ENCODE measurements around the gene UBXN7.
"Not testable (repeated sequence)": the region's sequence is repeated elsewhere in the genome, so short reads cannot be mapped to it uniquely, and the experiment has no call there.

Gene UBXN7

DNA sequence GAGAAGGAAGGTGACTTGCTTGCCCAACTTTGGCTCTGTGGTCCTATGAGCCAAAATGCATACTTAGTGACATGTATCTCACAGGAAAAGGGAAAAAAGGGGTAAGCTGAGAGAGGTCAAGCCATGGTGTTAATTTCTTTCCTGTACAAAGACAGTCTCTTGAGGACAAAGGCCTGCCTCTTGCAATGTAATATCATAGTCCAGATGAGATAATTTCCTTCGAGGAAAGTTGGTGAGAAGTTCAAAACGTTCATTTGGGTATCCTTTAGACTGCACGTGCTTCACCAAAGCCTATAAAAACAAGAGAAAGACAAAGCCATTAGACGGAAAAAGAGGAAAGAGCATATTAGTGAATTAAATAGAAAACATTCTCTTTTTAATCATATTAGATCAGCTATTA, 75.7 kb downstream of the UBXN7 start:
- no peak for DNase-seq (ENCODE audit: low read depth in 2 of 3, low spot score in 1 of 3)

DNA sequence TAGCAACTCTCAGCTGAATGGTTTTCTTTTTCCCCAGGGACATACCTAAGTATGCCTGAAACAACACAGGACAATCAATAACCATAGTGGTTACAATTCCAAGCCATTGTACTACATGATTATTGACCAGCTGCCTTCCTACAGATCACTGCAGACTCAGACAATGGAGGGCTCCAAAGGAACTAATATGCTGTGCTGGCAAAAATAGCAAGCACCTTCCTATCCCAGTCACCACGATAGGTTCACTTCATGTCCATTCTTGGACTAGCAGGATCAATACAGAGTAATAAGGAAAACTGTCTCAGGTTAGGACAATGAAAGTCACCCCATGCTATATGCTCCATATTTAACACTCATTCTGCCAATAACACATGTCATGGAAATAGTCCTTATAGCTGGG, 76.6 kb downstream of the UBXN7 start:
- DNase-seq (ENCODE audit: low read depth in 2 of 3, low spot score in 1 of 3) = no peak

DNA sequence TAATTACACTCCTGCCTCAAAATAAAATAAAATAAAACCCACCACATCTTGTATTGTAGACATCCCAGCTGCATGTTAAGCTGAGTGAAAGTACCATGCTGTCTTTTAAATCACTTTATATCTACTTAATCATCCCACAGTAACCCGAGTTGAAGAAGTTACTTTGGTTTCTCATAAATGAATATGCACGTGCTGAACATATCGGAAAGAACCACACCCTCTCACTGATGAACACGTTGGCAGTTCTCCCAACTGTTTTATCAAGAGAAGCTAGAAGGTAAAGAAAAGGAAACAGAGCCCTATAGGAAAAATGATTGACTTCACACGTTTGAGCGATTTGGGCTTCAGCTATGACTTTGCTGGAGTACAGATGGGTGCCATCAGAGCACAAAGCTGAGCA, 78.1 kb downstream of the UBXN7 start:
- DNase-seq (ENCODE audit: low read depth in 2 of 3, low spot score in 1 of 3) = no peak

DNA sequence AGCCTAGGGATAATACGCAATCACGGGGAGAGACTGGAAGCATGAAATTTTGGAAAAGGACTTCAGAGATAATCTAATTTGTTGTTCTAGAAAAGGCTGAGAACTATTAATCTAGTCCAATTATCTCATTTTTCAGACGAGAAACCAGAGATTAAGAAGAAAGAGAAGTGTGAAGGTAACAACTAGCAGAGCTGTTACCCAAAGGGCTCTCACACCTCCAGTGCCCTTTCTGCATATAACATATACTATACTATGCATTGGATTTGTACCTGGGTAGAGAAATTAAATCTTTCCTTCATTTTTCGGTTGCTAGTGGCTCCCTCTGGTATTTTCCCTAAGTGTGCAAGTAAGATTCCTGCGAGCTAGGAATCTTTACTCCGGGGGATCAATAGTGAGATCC, 80.7 kb downstream of the UBXN7 start:
- no peak for DNase-seq (ENCODE audit: low read depth in 2 of 3, low spot score in 1 of 3)

DNA sequence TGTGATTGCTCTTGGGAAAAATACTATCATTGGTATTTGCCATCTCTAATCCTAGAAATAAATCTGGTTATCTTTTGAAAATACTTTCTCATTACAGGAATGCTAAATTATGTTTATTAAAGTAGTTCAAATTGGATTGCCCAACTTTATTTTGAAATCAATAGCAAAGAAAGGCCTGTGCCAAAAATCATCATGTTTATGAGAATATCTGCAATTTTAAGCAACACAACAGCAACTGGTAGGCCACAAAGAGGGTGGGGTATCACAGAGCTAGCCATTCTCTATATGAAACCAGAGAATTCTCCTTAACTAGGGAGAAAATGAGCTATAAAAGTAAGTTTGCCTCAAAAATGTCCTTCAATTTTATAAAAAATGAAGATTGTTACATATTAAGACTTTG, 82.2 kb downstream of the UBXN7 start:
- DNase-seq (ENCODE audit: low read depth in 2 of 3, low spot score in 1 of 3) = no peak

DNA sequence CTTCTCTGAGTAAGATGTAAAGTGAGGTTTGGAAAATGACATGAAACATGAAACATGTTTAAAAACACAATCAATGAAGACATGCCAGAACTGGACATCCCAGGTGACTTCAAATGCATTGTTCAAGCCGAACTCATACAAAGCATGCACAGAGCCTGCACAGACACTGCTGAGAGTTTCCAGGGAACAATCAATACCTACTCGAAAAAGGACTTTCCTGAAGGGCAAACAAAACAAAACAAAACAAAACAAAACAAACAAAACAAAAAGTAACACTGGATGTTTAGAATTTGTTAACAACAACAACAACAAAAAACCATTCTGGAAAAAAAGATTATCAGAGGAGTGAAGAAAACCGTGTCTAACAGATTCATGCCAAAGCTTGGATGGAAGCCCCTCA, 83.5 kb downstream of the UBXN7 start:
- no peak for DNase-seq (ENCODE audit: low read depth in 2 of 3, low spot score in 1 of 3)

DNA sequence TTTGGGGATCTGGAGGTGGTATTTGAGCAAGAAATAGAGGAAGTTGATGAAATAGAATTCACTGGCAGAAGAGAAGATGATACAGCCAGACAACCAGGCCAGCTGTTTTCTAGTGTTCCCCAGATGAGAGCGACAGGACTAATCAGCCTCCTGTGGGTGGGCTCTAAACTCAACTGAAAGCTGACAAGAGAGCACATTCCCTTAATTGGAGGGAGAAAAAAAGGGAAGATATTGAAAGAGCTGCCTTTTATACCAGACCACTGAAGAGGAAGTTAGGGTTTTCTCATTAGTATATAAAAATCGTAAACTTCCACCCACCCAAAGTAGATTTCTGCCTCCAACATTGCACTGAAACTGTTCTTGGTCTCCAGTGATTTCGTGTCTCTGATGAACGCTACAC, 87.6 kb downstream of the UBXN7 start:
- DNase-seq (ENCODE audit: low read depth in 2 of 3, low spot score in 1 of 3) = no peak

DNA sequence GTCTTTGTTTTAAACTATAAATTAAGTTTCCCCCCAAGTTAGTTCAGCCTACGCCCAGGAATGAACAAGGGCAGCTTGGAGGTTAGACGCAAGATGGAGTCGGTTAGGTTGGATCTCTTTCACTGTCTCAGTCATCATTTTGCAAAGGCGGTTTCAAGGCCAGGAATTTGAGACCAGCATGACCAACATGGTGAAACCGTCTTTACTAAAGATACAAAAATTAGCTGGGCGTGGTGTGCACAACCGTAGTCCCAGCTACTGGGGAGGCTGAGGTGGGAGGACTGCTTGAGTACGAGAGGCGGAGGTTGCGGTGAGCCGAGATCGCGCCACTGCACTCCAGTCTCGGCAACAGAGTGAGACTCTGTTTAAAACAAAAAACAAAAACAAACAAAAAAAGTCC, 88.3 kb downstream of the UBXN7 start:
- DNase-seq (ENCODE audit: low read depth in 2 of 3, low spot score in 1 of 3) = not testable (repeated sequence)

DNA sequence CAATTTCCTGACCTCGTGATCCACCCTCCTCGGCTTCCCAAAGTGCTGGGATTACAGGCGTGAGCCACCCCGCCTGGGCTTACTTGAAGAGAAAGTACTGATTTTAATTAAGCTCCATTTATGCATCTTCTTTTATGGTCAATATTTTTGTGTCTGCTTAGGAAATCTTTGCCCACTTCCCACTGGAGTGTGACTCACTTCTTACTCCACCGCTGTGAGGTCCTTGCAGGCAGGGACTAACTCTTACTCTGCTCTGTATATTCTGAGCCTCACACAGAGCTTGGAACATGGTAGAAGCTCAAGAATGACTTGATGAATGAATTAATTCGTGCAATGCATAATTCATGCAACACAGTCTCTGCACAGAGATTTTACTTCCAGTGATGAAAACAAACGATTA, 91.1 kb downstream of the UBXN7 start:
- DNase-seq (ENCODE audit: low read depth in 2 of 3, low spot score in 1 of 3) = no peak

DNA sequence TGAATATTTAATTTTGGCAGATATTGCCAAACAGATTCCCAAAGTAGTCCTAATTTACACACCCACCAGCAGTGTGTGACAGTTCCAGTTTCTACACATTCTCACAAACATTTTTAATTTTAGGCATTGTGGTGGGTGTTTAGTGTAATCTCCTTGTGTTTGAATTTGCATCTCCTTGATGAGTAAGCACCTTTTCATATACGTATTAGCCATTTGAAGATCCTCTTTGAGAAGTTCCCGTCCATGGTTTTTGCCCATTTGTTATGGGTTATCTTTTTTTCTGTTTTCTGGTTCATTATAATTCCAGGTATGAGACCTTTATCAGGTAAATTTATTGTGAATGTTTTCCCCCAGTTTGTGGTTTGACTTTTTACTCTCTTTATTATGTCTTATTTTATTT, 91.8 kb downstream of the UBXN7 start:
- DNase-seq (ENCODE audit: low read depth in 2 of 3, low spot score in 1 of 3) = no peak

DNA sequence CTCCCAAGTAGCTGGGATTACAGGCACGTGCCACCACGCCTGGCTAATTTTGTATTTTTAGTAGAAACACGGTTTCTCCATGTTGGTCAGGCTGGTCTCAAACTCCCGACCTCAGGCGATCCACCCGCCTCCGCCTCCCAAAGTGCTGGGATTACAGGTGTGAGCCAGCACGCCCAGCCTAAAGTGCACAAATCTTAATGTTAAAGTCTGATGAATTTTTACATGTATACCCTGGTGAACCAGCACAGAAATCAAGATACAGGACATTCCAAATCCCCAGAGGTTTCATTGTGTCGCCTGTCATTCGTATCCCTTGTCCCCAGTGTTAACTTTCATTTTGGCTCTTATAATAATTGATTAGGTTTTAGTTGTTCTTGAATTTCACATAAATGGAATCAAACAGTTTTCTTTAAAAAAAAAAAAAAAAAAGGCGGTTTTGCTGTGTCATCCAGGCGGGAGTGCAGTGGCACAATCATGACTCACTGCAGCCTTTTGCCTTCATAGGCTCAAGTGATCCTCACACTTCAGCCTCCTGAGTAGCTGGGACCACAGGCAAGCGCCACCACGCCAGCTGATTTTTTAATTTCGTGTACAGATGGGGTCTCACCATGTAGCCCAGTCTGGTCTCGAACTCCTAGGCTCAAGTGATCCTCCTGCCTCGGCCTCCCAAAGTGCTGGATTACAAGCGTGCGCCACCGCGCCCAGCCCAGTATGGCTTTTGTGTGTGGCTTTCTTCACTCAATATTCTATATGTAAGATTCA, 92.6 kb downstream of the UBXN7 start:
- no peak for DNase-seq (ENCODE audit: low read depth in 2 of 3, low spot score in 1 of 3)

DNA sequence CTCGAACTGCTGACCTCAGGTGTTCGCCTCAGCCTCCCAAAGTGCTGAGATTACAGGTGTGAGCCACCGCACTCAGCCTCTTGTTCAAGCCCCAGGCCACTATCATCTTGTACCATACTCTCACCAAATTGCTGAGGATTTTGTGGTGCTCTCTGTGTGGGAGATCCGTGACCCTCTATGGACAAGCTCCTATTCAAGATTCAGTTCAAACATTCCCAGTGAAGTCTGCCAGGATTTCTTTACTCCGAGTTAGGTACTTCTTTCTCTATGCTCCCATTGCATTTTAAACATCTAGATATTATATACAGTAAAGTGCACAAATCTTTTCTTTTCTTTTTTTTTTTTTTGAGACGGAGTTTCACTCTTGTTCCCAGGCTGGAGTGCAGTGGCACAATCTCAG, 93.2 kb downstream of the UBXN7 start:
- DNase-seq (ENCODE audit: low read depth in 2 of 3, low spot score in 1 of 3) = no peak

DNA sequence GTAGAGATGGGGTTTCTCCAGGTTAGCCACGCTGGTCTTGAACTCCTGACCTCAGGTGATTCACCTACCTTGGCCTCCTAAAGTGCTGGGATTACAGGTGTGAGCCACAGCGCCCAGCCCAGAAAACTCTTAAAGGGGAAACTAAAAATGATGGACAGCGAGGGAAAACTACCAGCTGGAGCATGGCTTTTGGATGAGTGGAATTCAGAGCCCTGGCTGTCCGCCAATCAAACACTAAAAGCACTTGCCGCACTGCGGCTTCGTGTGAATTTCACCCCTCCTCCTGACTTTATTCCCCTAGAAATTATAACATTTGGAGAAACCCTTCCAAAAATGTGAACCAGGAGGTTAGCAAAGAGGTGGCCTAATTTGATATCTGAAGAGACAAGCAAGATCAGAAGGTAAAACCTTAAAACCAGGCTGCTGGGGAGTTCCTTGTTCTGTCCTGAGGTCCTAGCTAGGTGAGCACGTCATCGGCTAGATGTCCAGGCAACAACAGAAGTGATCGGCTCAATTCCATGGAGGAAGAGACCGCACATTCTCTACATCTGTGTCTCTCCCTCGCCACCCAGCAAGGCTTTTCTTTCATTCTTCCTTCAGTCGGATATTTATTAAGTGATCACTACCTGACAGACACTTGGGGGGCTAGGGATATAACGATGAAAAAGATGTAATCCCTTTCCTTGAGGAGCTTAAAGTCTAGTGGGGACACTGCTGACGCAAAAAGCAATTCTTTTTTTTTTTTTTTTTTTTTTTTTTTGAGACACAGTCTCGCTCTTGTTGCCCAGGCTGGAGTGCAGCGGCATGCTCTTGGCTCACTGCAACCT, 95.7 kb downstream of the UBXN7 start:
- no peak for DNase-seq (ENCODE audit: low read depth in 2 of 3, low spot score in 1 of 3)

DNA sequence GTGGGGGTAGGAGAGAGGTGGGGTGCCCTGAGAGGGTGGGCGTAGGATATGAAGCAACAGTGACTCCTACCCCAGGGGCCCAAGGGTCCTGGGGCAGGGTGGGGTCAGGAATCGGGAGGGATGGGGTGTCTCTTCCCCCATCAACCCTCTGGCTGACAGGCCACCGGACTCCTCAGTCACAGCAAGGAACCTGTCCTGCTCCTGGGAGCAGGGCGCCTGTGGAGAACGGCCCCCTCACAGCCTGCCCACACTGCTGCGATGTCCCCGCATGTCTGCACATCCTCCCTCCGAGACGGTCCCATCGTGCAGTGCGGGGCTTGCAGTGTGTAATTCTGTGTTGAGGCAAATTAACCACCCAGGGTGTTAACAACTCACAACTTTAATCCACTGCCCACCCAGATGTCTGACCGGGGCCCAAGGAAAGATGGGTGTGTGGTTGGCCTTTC, 96.7 kb downstream of the UBXN7 start:
- no peak for DNase-seq (ENCODE audit: low read depth in 2 of 3, low spot score in 1 of 3)

DNA sequence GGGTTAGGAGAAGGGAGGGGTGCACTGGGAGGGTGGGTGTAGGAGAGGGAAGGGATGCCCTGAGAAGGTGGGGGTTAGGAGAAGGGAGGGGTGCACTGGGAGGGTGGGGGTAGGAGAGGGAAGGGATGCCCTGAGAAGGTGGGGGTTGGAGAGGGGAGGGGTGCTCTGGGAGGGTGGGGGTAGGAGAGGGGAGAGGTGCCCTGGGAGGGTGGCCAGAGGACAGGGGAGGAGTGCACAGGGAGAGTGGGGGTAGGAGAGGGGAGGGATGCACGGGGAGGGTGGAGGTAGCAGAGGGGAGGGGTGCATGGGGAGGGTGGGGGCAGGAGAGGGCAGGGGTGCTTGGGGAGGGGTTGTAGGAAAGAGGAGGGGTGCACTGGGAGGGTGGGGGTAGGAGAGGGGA, 97.2 kb downstream of the UBXN7 start:
- no peak for DNase-seq (ENCODE audit: low read depth in 2 of 3, low spot score in 1 of 3)

DNA sequence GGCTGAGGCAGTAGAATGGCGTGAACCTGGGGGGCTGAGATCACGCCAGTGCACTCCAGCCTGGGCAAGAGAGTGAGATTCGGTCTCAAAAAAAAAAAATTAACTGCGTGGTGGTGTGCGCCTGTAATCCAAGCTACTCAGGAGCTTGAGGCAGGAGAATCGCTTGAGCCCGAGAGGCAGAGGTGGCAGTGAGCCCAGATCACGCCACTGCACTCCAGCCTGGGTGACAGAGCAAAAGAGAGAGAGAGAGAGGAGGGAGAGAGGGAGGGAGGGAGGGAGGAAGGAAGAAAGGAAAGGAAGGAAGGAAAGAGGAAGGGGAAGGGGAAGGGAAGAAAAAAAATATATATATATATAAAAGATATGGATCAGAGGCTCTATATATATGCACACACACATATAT, 100.1 kb downstream of the UBXN7 start:
- DNase-seq (ENCODE audit: low read depth in 2 of 3, low spot score in 1 of 3) = no peak

DNA sequence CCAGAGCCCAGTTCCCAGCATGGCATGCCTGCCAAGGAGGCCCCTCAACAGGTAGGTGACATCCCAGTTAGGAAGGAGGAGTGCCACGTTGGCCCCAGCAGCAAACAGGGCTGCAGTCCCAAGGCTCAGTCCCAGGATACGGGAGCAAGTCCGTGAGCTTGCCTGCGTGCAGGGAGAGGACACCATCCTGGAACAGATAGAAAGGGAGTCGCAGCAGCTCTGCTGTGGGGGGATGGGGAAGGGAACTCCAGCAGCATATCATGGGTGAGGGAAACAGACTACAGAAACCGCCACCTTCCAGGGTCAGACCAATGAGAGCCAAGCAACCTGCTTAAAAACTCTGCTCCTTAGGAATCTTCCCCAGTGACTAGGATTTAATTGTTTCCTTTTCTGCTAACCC, 104.8 kb downstream of the UBXN7 start:
- no peak for DNase-seq (ENCODE audit: low read depth in 2 of 3, low spot score in 1 of 3)

DNA sequence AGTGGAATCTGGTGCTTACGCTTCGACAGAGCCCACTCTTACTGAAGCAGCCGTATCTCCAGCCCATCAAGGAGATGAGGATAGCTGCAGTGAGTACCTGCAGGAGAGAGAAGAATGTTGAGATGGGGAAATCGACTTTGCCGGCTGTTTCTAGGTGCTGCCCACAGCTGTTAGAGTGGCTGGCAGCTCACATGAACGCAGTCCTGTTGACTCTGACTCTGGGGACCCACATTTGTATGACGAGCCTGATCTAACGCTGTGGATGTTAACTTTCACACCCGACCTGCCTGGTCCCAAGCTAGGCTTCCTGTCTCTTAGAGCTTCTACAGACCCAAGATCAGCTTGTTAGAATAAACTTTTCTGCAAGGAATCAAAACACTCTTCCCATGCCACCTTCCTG, 105.3 kb downstream of the UBXN7 start:
- DNase-seq (ENCODE audit: low read depth in 2 of 3, low spot score in 1 of 3) = no peak

DNA sequence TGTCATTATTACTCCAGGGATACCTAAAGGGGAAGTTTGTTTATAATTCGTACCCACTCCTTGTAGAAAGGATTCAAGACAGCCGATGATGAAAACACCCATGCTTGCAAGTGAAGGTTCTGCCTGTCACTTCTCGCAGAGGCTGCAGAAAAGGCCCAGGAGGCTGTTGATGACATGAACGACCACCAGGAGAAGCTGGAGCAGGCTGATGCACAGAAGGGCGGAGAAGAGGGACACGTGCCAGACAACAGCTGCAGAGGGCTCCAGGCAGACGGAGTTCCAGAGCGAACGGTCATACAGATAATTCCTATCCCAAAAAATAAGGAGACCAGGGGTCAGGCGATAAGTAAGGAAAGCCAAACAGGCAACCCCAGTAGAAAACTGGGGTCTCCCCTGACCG, 108.5 kb downstream of the UBXN7 start:
- DNase-seq (ENCODE audit: low read depth in 2 of 3, low spot score in 1 of 3) = no peak

DNA sequence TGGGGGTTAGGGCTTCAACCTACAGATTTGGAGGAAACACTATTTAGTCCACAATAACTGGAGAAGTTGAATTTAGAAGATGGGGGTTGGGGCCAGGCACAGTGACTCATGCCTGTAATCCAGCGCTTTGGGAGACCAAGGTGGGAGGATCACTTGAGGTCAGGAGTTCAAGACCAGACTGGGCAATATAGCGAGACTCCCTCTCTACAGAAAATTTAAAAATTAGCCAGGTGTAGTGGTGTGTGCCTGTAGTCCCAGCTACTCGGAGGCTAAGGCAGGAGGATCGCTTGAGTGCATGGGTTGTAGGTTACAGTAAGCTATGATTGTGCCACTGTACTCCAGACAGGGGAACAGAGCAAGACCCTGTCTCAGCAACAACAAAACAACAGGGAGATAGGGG, 109.2 kb downstream of the UBXN7 start:
- no peak for DNase-seq (ENCODE audit: low read depth in 2 of 3, low spot score in 1 of 3)

DNA sequence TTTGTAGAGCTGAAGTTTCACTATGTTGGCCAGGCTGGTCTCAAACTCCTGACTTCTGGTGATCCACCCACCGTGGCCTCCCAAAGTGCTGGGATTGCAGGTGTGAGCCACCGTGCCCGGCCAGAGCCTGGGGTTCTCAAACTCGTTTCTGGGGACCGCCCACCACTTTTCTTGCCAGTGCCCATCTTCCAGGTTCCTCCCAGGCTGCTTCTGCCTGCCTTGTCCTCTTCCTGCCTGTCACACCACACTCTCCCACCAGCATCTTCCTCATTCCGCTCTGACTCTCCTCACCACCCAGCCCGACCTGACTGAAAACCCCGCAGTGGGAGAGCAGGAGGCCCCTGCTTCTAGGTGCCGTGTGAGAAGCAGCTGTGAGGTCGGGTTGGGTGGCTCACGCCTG, 111.1 kb downstream of the UBXN7 start:
- no peak for DNase-seq (ENCODE audit: low read depth in 2 of 3, low spot score in 1 of 3)

DNA sequence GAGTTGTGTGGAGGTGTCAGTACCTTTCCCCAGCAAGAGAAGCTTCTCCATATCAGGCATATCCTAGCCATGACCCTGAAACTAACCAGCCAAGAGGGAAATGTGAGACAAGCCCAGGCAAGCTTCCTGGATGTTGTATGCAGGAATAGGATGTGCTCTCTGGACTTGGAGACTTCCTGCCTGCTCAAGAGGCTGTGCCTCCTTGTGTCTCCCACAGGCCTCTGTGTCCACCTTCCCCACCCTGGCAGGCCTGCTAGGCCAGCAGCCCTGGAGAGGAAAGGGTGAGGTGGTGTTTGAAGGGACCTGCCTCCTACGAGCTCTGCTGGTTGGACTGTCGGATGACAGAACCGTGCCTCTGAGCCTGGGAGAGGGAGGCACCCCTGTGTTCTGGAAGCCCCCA, 112.1 kb downstream of the UBXN7 start:
- DNase-seq (ENCODE audit: low read depth in 2 of 3, low spot score in 1 of 3) = no peak

Measured in stimulated activated CD4-positive, alpha-beta T cell treated with anti-CD3 and anti-CD28 coated beads, Interleukin-12 subunit alpha, Interleukin-12 subunit beta, amount 100 ng/mL, for 48 hours (primary cell).